SK-N-SH (cell line): ENCODE data around the gene ID1. TPM values are rescaled to one million over a fixed set of nuclear protein-coding genes. Genes with fewer than 3 reads are reported as not detected.

Source experiments
- CTCF ChIA-PET: fragments of 300-600, 350-600 bp; formaldehyde crosslinking; extraction: SDS; loops from one replicate; lab custom pipeline; 2021; lab: Yijun Ruan, JAX
- POLR2A ChIA-PET: fragments of 350-600 bp; sonication (Branson Sonifier 250); formaldehyde crosslinking; extraction: SDS; loops from one replicate; lab custom pipeline; 2020; ENCODE audit warnings: antibody characterized with exemption, inconsistent platforms; lab: Yijun Ruan, JAX
- DNase-seq: peaks from one replicate; pipeline ENCODE4 v3.0.0; 2012
- H2AFZ ChIP-seq: fragments of 200-600 bp; sonication (generic); 2 replicates; pipeline ENCODE4 v1.8.1; 2016; ENCODE audit warnings: antibody characterized with exemption, mild to moderate bottlenecking, low read depth
- H3F3A ChIP-seq: fragments of 200-600 bp; sonication (generic); replicated peaks from 2 replicates; pipeline ENCODE3; 2016; ENCODE audit warnings: antibody characterized with exemption, mild to moderate bottlenecking; ENCODE audit not compliant: insufficient read depth
- H3K27ac ChIP-seq, 2 experiments: fragments of 200-500 bp in 1 of 2; fragments of 200-600 bp in 1 of 2; sonication (Bioruptor generic) in 1 of 2; sonication (generic), shearing (Covaris generic) in 1 of 2; 2 replicates each; pipeline versions ENCODE4 v1.5.1 to v1.6.1; 2014 to 2016; ENCODE audit warnings: low read depth in 2 of 2, inconsistent platforms in 1 of 2, low read length in 1 of 2, mild to moderate bottlenecking in 1 of 2, mixed read lengths in 1 of 2
- H3K27me3 ChIP-seq: fragments of 200-600 bp; sonication (generic), shearing (Covaris generic); 2 replicates; pipeline ENCODE4 v1.6.1; 2016; ENCODE audit warnings: mixed run types; ENCODE audit not compliant: insufficient read depth
- H3K36me3 ChIP-seq, 2 experiments: fragments of 200-500 bp in 1 of 2; fragments of 200-600 bp in 1 of 2; sonication (Bioruptor generic) in 1 of 2; sonication (generic) in 1 of 2; replicated peaks in 1 of 2; 2 replicates each; pipeline versions ENCODE3 to v1.5.1; 2014 to 2016; ENCODE audit warnings: low read length in 1 of 2, mild to moderate bottlenecking in 1 of 2; ENCODE audit not compliant: insufficient read depth in 2 of 2, control insufficient read depth in 1 of 2
- H3K4me1 ChIP-seq, 2 experiments: fragments of 200-500 bp in 1 of 2; fragments of 200-600 bp in 1 of 2; sonication (Bioruptor generic) in 1 of 2; sonication (generic), shearing (Covaris generic) in 1 of 2; 2 replicates each; pipeline versions ENCODE4 v1.5.1 to v1.6.1; 2014 to 2016; ENCODE audit warnings: low read depth in 1 of 2, low read length in 1 of 2, mixed run types in 1 of 2; ENCODE audit not compliant: insufficient read depth in 2 of 2, control insufficient read depth in 1 of 2
- H3K4me2 ChIP-seq: fragments of 200-600 bp; sonication (generic), shearing (Covaris generic); 2 replicates; pipeline ENCODE4 v1.6.1; 2017; ENCODE audit warnings: mixed run types
- H3K4me3 ChIP-seq, 2 experiments: fragments of 200-500 bp in 1 of 2; fragments of 200-600 bp in 1 of 2; sonication (Bioruptor generic) in 1 of 2; sonication (generic), shearing (Covaris generic) in 1 of 2; 2 replicates each; pipeline versions ENCODE4 v1.5.1 to v1.8.1; 2014 to 2016; ENCODE audit warnings: low read depth in 2 of 2, inconsistent platforms in 1 of 2, low read length in 1 of 2, mild to moderate bottlenecking in 1 of 2, mixed read lengths in 1 of 2, moderate library complexity in 1 of 2
- H3K79me2 ChIP-seq: fragments of 200-600 bp; sonication (generic); 2 replicates; pipeline ENCODE4 v1.8.1; 2017; ENCODE audit warnings: mild to moderate bottlenecking; ENCODE audit not compliant: insufficient read depth
- H3K9ac ChIP-seq: fragments of 200-600 bp; sonication (generic); 2 replicates; pipeline ENCODE4 v1.6.1; 2017; ENCODE audit warnings: mixed run types
- H3K9me2 ChIP-seq: fragments of 200-600 bp; sonication (generic); 2 replicates; pipeline ENCODE4 v1.6.1; 2017; ENCODE audit warnings: mixed run types
- H3K9me3 ChIP-seq: fragments of 200-600 bp; sonication (generic); 2 replicates; pipeline ENCODE4 v1.6.1; 2017; ENCODE audit warnings: mixed run types, mild to moderate bottlenecking, moderate library complexity
- H4K20me1 ChIP-seq: fragments of 200-600 bp; sonication (generic); 2 replicates; pipeline ENCODE4 v1.6.1; 2017; ENCODE audit warnings: mild to moderate bottlenecking, mixed run types; ENCODE audit not compliant: insufficient read depth
- CHD2 ChIP-seq: fragments of 150-350 bp; IDR thresholded peaks from 2 replicates; pipeline ENCODE4 v1.6.1; 2018; ENCODE audit warnings: low read length; ENCODE audit not compliant: partially characterized antibody
- ELF1 ChIP-seq: IDR thresholded peaks from 2 replicates; pipeline ENCODE4 v1.4.0; 2012
- EP300 ChIP-seq, 2 experiments: IDR thresholded peaks; 2 replicates each; pipeline versions ENCODE4 v1.4.0 to v1.6.1; 2012; ENCODE audit warnings: borderline replicate concordance in 1 of 2, low read depth in 1 of 2, low read length in 1 of 2
- FOSL2 ChIP-seq: IDR thresholded peaks from 2 replicates; pipeline ENCODE4 v1.4.0; 2012; ENCODE audit warnings: low read depth, mild to moderate bottlenecking, moderate library complexity, borderline replicate concordance
- FOXM1 ChIP-seq: IDR thresholded peaks from 2 replicates; pipeline ENCODE4 v1.4.0; 2012; ENCODE audit warnings: low read depth, mild to moderate bottlenecking
- GABPA ChIP-seq: IDR thresholded peaks from 2 replicates; pipeline ENCODE4 v1.4.0; 2012; ENCODE audit warnings: low read depth, mild to moderate bottlenecking
- JUND ChIP-seq: IDR thresholded peaks from 2 replicates; pipeline ENCODE4 v1.4.0; 2012
- MEF2A ChIP-seq: IDR thresholded peaks from 2 replicates; pipeline ENCODE4 v1.4.0; 2012; ENCODE audit warnings: low read depth, borderline replicate concordance
- POLR2AphosphoS5 ChIP-seq: IDR thresholded peaks from 2 replicates; pipeline ENCODE4 v1.6.1; 2012; ENCODE audit warnings: low read depth, low read length
- RFX5 ChIP-seq: IDR thresholded peaks from 2 replicates; pipeline ENCODE4 v1.6.1; 2012; ENCODE audit warnings: mild to moderate bottlenecking, improper control_type of control experiment, low read length
- RXRA ChIP-seq: IDR thresholded peaks from 2 replicates; pipeline ENCODE4 v1.4.0; 2012; ENCODE audit warnings: low read depth, mild to moderate bottlenecking, borderline replicate concordance
- SIN3A ChIP-seq: IDR thresholded peaks from 2 replicates; pipeline ENCODE4 v1.6.1; 2012; ENCODE audit warnings: low read depth, mild to moderate bottlenecking, low read length, moderate library complexity, borderline replicate concordance
- SMC3 ChIP-seq: IDR thresholded peaks from 2 replicates; pipeline ENCODE4 v1.6.1; 2012; ENCODE audit warnings: low read depth, low read length, improper control_type of control experiment
- TAF1 ChIP-seq: IDR thresholded peaks from 2 replicates; pipeline ENCODE4 v1.6.1; 2012; ENCODE audit warnings: low read depth, mild to moderate bottlenecking, low read length, moderate library complexity, borderline replicate concordance
- WGBS: methylation state at CpG from one replicate; pipeline ENCODE4 v1.1.6; 2017; ENCODE audit warnings: low lambda C conversion rate; 5-methylcytosine and 5-hydroxymethylcytosine counted together
- polyA plus RNA-seq, 3 experiments: library from polyadenylated mRNA; depleted of rRNA; stranded (reverse); fragments of >200 nt; gene quantifications; 2 replicates each; pipeline ENCODE4 v1.2.3, GENCODE V29; 2012
- TF ChIP-seq, protein P1 (sequence below): fragments of 150-350 bp; IDR thresholded peaks from 2 replicates; pipeline ENCODE4 v1.6.1; 2017; ENCODE audit warnings: antibody characterized with exemption, low read length, low read depth, borderline replicate concordance
- TF ChIP-seq, protein P2 (sequence below): IDR thresholded peaks from 2 replicates; pipeline ENCODE4 v1.4.0; 2012; ENCODE audit warnings: low read depth, borderline replicate concordance
- TF ChIP-seq, protein P3 (sequence below): IDR thresholded peaks from 2 replicates; pipeline ENCODE4 v1.6.1; 2012; ENCODE audit warnings: mild to moderate bottlenecking, low read depth, low read length, moderate library complexity
- TF ChIP-seq, protein P4 (sequence below): IDR thresholded peaks from 2 replicates; pipeline ENCODE4; 2012
- TF ChIP-seq, protein P5 (sequence below): fragments of 200-600 bp; sonication (generic); IDR thresholded peaks from 2 replicates; pipeline ENCODE4 v1.6.1; 2017; ENCODE audit warnings: antibody characterized with exemption, mild to moderate bottlenecking, moderate library complexity
- TF ChIP-seq, protein P6 (sequence below): fragments of 150-350 bp; IDR thresholded peaks from 2 replicates; pipeline ENCODE4 v1.6.1; 2016; ENCODE audit warnings: mild to moderate bottlenecking, low read depth, low read length

Gene ID1
- polyA plus RNA-seq, 1 of the 3 experiments (the other 2 are of a cell fraction), result 493 TPM

DNA sequence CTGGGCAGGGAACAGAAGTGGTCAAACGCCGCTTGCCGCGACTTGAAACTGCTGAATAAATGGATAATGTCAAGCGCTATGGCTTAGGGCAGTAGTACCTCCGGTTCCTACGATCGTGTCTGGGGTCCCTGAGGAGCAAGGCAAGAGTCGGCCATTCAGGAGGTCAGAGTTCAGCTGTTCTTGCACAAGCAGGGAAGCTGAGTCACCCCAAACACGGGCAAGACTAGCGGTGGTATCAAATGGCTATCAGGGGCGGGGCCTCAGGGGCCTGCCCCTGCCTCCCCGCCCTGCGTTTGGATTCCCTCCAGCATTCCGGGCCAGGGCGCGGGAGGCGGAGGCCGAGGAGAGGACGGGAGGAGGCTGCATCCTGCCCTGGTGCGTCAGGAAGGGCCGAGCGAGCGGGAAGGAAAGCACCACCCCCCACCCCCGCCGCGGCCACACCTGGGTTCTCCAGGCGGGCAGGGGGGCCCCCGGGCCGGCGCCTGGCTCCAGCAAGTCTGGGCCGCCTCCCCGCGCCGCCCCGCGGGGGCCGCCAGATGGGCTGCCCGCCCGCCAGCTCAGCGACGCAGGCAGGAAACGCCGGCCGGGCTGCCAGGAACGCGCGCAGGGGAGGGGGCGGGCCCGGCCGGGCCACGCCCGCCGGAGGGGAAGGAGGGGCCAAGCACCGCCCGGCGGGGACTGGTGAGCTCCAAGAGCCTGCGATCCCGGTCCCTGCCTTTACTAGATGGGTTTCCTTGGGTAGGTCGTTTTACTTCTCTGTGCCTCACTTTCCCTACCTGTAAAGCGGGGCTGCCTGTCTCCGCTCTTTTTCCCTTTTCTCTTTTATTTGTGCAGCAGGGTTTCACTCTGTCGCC lies 32.2 kb upstream of the ID1 start:
- no peaks in the 10 kb centered on the region for H3K9me2 ChIP-seq
- 1% methylated on average over 40 of the region's 63 CpGs for WGBS
- H3K4me3 ChIP-seq, result peak overlapping the region; percentile 52 to 59
- peak; percentile 93 for DNase-seq
- ChIA-PET POLR2A (interaction anchor here (0.6 to 8.9 kb wide), 11 partner anchors 10 to 308 kb away, joined by 3 to 181 read pairs (median 4); partner anchors contain the start of gene ID1), CTCF (interaction anchor here (0.7 to 31.0 kb wide), 5 partner anchors 14 to 151 kb away, joined by 3 to 1802 read pairs (median 11); partner anchors contain the start of gene ID1)
- peaks cover 0 to 5% of the 10 kb centered on the region in 2 experiments for H3K36me3 ChIP-seq
- H4K20me1 ChIP-seq, result no peaks in the 10 kb centered on the region
- no peaks in the 10 kb centered on the region for H3K27me3 ChIP-seq
- H3F3A ChIP-seq, result peaks cover 50% of the 10 kb centered on the region
- H3K9me3 ChIP-seq, result no peaks in the 10 kb centered on the region
- peaks cover 17% of the 10 kb centered on the region; the same call in 1 of the 2 replicates for H3K79me2 ChIP-seq
- peaks cover 45 to 48% of the 10 kb centered on the region in 2 experiments for H3K4me1 ChIP-seq
- peak overlapping the region; percentile 93 to 97 for H3K27ac ChIP-seq
- H3K9ac ChIP-seq, result peak overlapping the region; percentile 93
- no peak overlapping the region; the same call in 1 of the 2 replicates for H2AFZ ChIP-seq
- H3K4me2 ChIP-seq, result peak overlapping the region; percentile 91
- TF ChIP-seq EP300 (IDR thresholded peaks at IDR 0.05; ENCODE audit: borderline replicate concordance in 1 of 2, low read depth in 1 of 2, low read length in 1 of 2), result peak; percentile 63 to 94
- TF ChIP-seq, protein P1, sequence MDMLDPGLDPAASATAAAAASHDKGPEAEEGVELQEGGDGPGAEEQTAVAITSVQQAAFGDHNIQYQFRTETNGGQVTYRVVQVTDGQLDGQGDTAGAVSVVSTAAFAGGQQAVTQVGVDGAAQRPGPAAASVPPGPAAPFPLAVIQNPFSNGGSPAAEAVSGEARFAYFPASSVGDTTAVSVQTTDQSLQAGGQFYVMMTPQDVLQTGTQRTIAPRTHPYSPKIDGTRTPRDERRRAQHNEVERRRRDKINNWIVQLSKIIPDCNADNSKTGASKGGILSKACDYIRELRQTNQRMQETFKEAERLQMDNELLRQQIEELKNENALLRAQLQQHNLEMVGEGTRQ, result no peak
- peak; percentile 86; the same call in 1 of the 2 replicates for TF ChIP-seq RXRA
- TF ChIP-seq, protein P2, sequence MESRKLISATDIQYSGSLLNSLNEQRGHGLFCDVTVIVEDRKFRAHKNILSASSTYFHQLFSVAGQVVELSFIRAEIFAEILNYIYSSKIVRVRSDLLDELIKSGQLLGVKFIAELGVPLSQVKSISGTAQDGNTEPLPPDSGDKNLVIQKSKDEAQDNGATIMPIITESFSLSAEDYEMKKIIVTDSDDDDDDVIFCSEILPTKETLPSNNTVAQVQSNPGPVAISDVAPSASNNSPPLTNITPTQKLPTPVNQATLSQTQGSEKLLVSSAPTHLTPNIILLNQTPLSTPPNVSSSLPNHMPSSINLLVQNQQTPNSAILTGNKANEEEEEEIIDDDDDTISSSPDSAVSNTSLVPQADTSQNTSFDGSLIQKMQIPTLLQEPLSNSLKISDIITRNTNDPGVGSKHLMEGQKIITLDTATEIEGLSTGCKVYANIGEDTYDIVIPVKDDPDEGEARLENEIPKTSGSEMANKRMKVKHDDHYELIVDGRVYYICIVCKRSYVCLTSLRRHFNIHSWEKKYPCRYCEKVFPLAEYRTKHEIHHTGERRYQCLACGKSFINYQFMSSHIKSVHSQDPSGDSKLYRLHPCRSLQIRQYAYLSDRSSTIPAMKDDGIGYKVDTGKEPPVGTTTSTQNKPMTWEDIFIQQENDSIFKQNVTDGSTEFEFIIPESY, result peak; percentile 81
- peak; percentile 74; the same call in 1 of the 2 replicates for TF ChIP-seq ELF1
- no peak for TF ChIP-seq RFX5
- peak; percentile 32 for TF ChIP-seq GABPA
- TF ChIP-seq JUND, result peak; percentile 75; the same call in 1 of the 2 replicates
- peak; percentile 67; the same call in 1 of the 2 replicates for TF ChIP-seq SIN3A
- no peak; the same call in 1 of the 2 replicates for TF ChIP-seq SMC3
- TF ChIP-seq, protein P3, sequence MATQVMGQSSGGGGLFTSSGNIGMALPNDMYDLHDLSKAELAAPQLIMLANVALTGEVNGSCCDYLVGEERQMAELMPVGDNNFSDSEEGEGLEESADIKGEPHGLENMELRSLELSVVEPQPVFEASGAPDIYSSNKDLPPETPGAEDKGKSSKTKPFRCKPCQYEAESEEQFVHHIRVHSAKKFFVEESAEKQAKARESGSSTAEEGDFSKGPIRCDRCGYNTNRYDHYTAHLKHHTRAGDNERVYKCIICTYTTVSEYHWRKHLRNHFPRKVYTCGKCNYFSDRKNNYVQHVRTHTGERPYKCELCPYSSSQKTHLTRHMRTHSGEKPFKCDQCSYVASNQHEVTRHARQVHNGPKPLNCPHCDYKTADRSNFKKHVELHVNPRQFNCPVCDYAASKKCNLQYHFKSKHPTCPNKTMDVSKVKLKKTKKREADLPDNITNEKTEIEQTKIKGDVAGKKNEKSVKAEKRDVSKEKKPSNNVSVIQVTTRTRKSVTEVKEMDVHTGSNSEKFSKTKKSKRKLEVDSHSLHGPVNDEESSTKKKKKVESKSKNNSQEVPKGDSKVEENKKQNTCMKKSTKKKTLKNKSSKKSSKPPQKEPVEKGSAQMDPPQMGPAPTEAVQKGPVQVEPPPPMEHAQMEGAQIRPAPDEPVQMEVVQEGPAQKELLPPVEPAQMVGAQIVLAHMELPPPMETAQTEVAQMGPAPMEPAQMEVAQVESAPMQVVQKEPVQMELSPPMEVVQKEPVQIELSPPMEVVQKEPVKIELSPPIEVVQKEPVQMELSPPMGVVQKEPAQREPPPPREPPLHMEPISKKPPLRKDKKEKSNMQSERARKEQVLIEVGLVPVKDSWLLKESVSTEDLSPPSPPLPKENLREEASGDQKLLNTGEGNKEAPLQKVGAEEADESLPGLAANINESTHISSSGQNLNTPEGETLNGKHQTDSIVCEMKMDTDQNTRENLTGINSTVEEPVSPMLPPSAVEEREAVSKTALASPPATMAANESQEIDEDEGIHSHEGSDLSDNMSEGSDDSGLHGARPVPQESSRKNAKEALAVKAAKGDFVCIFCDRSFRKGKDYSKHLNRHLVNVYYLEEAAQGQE, result peak; percentile 23; the same call in 1 of the 2 replicates
- TF ChIP-seq, protein P4, sequence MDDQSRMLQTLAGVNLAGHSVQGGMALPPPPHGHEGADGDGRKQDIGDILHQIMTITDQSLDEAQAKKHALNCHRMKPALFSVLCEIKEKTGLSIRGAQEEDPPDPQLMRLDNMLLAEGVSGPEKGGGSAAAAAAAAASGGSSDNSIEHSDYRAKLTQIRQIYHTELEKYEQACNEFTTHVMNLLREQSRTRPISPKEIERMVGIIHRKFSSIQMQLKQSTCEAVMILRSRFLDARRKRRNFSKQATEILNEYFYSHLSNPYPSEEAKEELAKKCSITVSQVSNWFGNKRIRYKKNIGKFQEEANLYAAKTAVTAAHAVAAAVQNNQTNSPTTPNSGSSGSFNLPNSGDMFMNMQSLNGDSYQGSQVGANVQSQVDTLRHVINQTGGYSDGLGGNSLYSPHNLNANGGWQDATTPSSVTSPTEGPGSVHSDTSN, result peak; percentile 59
- peak; percentile 83 for TF ChIP-seq FOXM1
- peak; percentile 41 for TF ChIP-seq CHD2
- TF ChIP-seq, protein P5, sequence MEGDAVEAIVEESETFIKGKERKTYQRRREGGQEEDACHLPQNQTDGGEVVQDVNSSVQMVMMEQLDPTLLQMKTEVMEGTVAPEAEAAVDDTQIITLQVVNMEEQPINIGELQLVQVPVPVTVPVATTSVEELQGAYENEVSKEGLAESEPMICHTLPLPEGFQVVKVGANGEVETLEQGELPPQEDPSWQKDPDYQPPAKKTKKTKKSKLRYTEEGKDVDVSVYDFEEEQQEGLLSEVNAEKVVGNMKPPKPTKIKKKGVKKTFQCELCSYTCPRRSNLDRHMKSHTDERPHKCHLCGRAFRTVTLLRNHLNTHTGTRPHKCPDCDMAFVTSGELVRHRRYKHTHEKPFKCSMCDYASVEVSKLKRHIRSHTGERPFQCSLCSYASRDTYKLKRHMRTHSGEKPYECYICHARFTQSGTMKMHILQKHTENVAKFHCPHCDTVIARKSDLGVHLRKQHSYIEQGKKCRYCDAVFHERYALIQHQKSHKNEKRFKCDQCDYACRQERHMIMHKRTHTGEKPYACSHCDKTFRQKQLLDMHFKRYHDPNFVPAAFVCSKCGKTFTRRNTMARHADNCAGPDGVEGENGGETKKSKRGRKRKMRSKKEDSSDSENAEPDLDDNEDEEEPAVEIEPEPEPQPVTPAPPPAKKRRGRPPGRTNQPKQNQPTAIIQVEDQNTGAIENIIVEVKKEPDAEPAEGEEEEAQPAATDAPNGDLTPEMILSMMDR, result no peak
- peak; percentile 65; the same call in 1 of the 2 replicates for TF ChIP-seq MEF2A
- peak; percentile 72 for TF ChIP-seq TAF1
- TF ChIP-seq POLR2AphosphoS5, result peak; percentile 65
- peak; percentile 87 for TF ChIP-seq FOSL2
- TF ChIP-seq, protein P6, sequence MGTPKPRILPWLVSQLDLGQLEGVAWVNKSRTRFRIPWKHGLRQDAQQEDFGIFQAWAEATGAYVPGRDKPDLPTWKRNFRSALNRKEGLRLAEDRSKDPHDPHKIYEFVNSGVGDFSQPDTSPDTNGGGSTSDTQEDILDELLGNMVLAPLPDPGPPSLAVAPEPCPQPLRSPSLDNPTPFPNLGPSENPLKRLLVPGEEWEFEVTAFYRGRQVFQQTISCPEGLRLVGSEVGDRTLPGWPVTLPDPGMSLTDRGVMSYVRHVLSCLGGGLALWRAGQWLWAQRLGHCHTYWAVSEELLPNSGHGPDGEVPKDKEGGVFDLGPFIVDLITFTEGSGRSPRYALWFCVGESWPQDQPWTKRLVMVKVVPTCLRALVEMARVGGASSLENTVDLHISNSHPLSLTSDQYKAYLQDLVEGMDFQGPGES, result no peak
